Measurements from ENCODE around the gene TMEM178B. TPM values are rescaled to one million over a fixed set of nuclear protein-coding genes. Genes with fewer than 3 reads are reported as not detected.
"Not testable (repeated sequence)": the region's sequence is repeated elsewhere in the genome, so short reads cannot be mapped to it uniquely, and the experiment has no call there.

TMEM178B gene
- total RNA-seq, 2 experiments from 2014 or later, result 0.22 to 0.25 TPM

GRCh38 chr7:141184532-141185190, 110.8 kb downstream of the TMEM178B start:
- Mint-ChIP-seq H3K27ac (no peak overlapping the region), H3K4me3 (no peak overlapping the region), H3K36me3 (ENCODE audit: low read depth) (no peaks in the 10 kb centered on the region), H3K9me3 (peaks cover 3% of the 10 kb centered on the region), H3K27me3 (peaks cover 3% of the 10 kb centered on the region), H3K4me1 (no peaks in the 10 kb centered on the region)
- POLR2A ChIA-PET, result no interaction called here
- CTCF ChIA-PET, result no interaction called here
- no peak for DNase-seq

- DNase-seq, result no peak
- CTCF ChIA-PET, result no interaction called here
- Mint-ChIP-seq H3K27me3 (no peaks in the 10 kb centered on the region), H3K27ac (no peak overlapping the region), H3K4me3 (no peak overlapping the region), H3K36me3 (ENCODE audit: low read depth) (no peaks in the 10 kb centered on the region), H3K9me3 (peaks cover 3% of the 10 kb centered on the region), H3K4me1 (no peaks in the 10 kb centered on the region)
- POLR2A ChIA-PET, result no interaction called here
These were observed 111.6 kb downstream of the TMEM178B start for GRCh38 chr7:141185369-141185967.

GRCh38 chr7:141189231-141189630, 115.4 kb downstream of the TMEM178B start:
- Mint-ChIP-seq H3K36me3 (ENCODE audit: low read depth) (no peaks in the 10 kb centered on the region), H3K4me1 (no peaks in the 10 kb centered on the region), H3K27me3 (peaks cover 3% of the 10 kb centered on the region), H3K27ac (no peak overlapping the region), H3K4me3 (no peak overlapping the region), H3K9me3 (peaks cover 3% of the 10 kb centered on the region)
- no peak for DNase-seq
- CTCF ChIA-PET, result no interaction called here
- POLR2A ChIA-PET, result no interaction called here

- ChIA-PET CTCF (no interaction called here), POLR2A (no interaction called here)
- no peak for DNase-seq
- no peaks in the 10 kb centered on the region for H3K36me3 Mint-ChIP-seq (ENCODE audit: low read depth)
- H3K27ac Mint-ChIP-seq, result no peak overlapping the region
- peaks cover 3% of the 10 kb centered on the region for H3K9me3 Mint-ChIP-seq
- H3K4me1 Mint-ChIP-seq, result no peaks in the 10 kb centered on the region
- peaks cover 3% of the 10 kb centered on the region for H3K27me3 Mint-ChIP-seq
- H3K4me3 Mint-ChIP-seq, result no peak overlapping the region
These were observed 116.6 kb downstream of the TMEM178B start for GRCh38 chr7:141190495-141190894.

GRCh38 chr7:141191277-141191676, 117.4 kb downstream of the TMEM178B start:
- CTCF ChIA-PET, result no interaction called here
- Mint-ChIP-seq H3K36me3 (ENCODE audit: low read depth) (no peaks in the 10 kb centered on the region), H3K27ac (no peak overlapping the region), H3K27me3 (peaks cover 3% of the 10 kb centered on the region), H3K4me1 (no peaks in the 10 kb centered on the region), H3K4me3 (no peak overlapping the region), H3K9me3 (peaks cover 3% of the 10 kb centered on the region)
- DNase-seq, result no peak
- POLR2A ChIA-PET, result no interaction called here

- peaks cover 9% of the 10 kb centered on the region for H3K27me3 Mint-ChIP-seq
- no peak for DNase-seq
- H3K9me3 Mint-ChIP-seq, result peaks cover 3% of the 10 kb centered on the region
- CTCF ChIA-PET, result no interaction called here
- H3K27ac Mint-ChIP-seq, result no peak overlapping the region
- H3K36me3 Mint-ChIP-seq (ENCODE audit: low read depth), result no peaks in the 10 kb centered on the region
- H3K4me3 Mint-ChIP-seq, result no peak overlapping the region
- no peaks in the 10 kb centered on the region for H3K4me1 Mint-ChIP-seq
- POLR2A ChIA-PET, result no interaction called here
These were observed 119.2 kb downstream of the TMEM178B start for GRCh38 chr7:141193066-141193465.

GRCh38 chr7:141195722-141196121, 121.9 kb downstream of the TMEM178B start:
- H3K27ac Mint-ChIP-seq, CTCF ChIA-PET, POLR2A ChIA-PET: not testable (repeated sequence)

GRCh38 chr7:141198194-141198958, 124.5 kb downstream of the TMEM178B start:
- Mint-ChIP-seq H3K27ac (no peak overlapping the region), H3K9me3 (no peaks in the 10 kb centered on the region), H3K36me3 (ENCODE audit: low read depth) (no peaks in the 10 kb centered on the region), H3K27me3 (peaks cover 6% of the 10 kb centered on the region), H3K4me3 (no peak overlapping the region), H3K4me1 (no peaks in the 10 kb centered on the region)
- ChIA-PET CTCF (no interaction called here), POLR2A (no interaction called here)
- DNase-seq, result no peak

More at GRCh38 chr7:141195722-141196121, 121.9 kb downstream of the TMEM178B start:
- H3K4me1 Mint-ChIP-seq; H3K36me3 Mint-ChIP-seq (ENCODE audit: low read depth); H3K27me3 Mint-ChIP-seq; H3K9me3 Mint-ChIP-seq; DNase-seq; H3K4me3 Mint-ChIP-seq: not testable (repeated sequence)

- Mint-ChIP-seq H3K27me3 (peaks cover 7% of the 10 kb centered on the region), H3K4me1 (no peaks in the 10 kb centered on the region), H3K9me3 (no peaks in the 10 kb centered on the region), H3K27ac (no peak overlapping the region), H3K36me3 (ENCODE audit: low read depth) (no peaks in the 10 kb centered on the region), H3K4me3 (no peak overlapping the region)
- CTCF ChIA-PET, result no interaction called here
- POLR2A ChIA-PET, result no interaction called here
- DNase-seq, result no peak
These were observed 126.6 kb downstream of the TMEM178B start for GRCh38 chr7:141200191-141201108.

GRCh38 chr7:141201145-141201885, 127.5 kb downstream of the TMEM178B start:
- Mint-ChIP-seq H3K9me3 (no peaks in the 10 kb centered on the region), H3K27me3 (peaks cover 10% of the 10 kb centered on the region), H3K4me3 (no peak overlapping the region), H3K27ac (no peak overlapping the region), H3K4me1 (no peaks in the 10 kb centered on the region), H3K36me3 (ENCODE audit: low read depth) (no peaks in the 10 kb centered on the region)
- CTCF ChIA-PET, result interaction anchor here (0.6 kb wide), 1 partner anchor 1764 kb away, joined by 3 read pairs; no protein-coding TSS in a partner anchor
- DNase-seq, result no peak
- POLR2A ChIA-PET, result no interaction called here

GRCh38 chr7:141202535-141202934, 128.7 kb downstream of the TMEM178B start:
- H3K27me3 Mint-ChIP-seq, result peaks cover 4% of the 10 kb centered on the region
- CTCF ChIA-PET, result interaction anchor here (0.6 kb wide), 1 partner anchor 546 kb away, joined by 3 read pairs; no protein-coding TSS in a partner anchor
- H3K27ac Mint-ChIP-seq, result no peak overlapping the region
- no peaks in the 10 kb centered on the region for H3K36me3 Mint-ChIP-seq (ENCODE audit: low read depth)
- no peak for DNase-seq
- H3K4me1 Mint-ChIP-seq, result no peaks in the 10 kb centered on the region
- no peaks in the 10 kb centered on the region for H3K9me3 Mint-ChIP-seq
- POLR2A ChIA-PET, result no interaction called here
- H3K4me3 Mint-ChIP-seq, result no peak overlapping the region

- CTCF ChIA-PET, result no interaction called here
- H3K27me3 Mint-ChIP-seq, result peaks cover 4% of the 10 kb centered on the region
- POLR2A ChIA-PET, result no interaction called here
- no peak for DNase-seq
- no peak overlapping the region for H3K27ac Mint-ChIP-seq
- H3K4me3 Mint-ChIP-seq, result no peak overlapping the region
- H3K4me1 Mint-ChIP-seq, result no peaks in the 10 kb centered on the region
- no peaks in the 10 kb centered on the region for H3K9me3 Mint-ChIP-seq
- no peaks in the 10 kb centered on the region for H3K36me3 Mint-ChIP-seq (ENCODE audit: low read depth)
These were observed 129.3 kb downstream of the TMEM178B start for GRCh38 chr7:141203177-141203576.

Measured in activated CD4-positive, alpha-beta T cell treated with anti-CD3 and anti-CD28 coated beads, Interleukin-2, amount 10 ng/mL, durations not matched to agents 7 days and 5 days (primary cell).